ENCODE measurements around the gene RAPGEF6.

RAPGEF6 gene

GRCh38 chr5:131541762-131542161 lies 93.3 kb downstream of the RAPGEF6 start:
- DNase-seq (ENCODE audit: low read depth), result peak; percentile 49

DNA sequence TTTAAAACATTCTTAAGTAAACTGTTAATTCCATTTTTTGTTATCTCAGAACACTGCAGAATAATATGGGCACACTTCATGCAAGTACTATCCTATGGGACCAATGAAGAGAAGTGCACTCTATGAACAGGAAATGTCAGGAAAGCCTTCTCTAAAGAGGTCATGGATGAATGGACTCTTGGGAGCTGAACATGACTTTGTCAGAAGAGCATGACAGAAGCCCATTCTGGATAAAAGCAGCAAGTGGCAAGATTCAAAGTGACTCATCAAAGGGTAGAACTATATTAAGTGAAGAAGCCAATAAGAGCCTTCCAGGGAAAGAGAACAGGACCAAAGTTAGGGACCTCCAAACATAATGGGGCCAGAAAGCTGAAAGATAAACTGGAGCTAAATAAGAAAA lies 94.0 kb downstream of the RAPGEF6 start:
- no peak for DNase-seq (ENCODE audit: low read depth)

- no peak for DNase-seq (ENCODE audit: low read depth)
Observed at GRCh38 chr5:131539251-131539650, 95.8 kb downstream of the RAPGEF6 start.

GRCh38 chr5:131538177-131538593 lies 96.8 kb downstream of the RAPGEF6 start:
- peak; percentile 73 for DNase-seq (ENCODE audit: low read depth)

DNA sequence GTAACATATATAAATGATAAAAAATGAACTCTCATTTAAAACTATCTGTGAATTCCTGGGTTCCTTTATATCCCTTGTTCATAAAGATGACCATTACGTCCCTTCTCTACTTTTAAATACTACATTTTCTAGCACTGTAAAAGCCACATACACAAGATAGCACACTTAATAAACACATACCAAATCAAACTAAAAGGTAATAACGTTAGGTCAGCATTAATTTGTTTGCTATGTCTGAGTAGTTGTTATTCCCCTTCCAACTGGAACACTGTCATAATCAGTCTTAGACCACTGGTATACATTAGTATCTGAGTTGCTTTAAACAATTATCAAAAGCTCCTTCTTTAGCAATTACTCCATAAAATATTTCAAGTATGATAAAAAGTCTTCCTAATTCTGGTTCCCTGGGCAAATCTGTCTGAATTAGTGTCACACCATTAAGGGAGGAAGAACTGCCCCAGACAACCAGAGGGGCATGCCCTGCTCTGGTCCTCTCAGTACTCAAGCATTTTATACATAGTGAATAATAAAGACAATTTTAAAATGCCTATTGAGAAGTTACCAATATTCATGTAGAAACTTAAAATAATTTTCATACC lies 98.1 kb downstream of the RAPGEF6 start:
- no peak for DNase-seq (ENCODE audit: low read depth)

DNA sequence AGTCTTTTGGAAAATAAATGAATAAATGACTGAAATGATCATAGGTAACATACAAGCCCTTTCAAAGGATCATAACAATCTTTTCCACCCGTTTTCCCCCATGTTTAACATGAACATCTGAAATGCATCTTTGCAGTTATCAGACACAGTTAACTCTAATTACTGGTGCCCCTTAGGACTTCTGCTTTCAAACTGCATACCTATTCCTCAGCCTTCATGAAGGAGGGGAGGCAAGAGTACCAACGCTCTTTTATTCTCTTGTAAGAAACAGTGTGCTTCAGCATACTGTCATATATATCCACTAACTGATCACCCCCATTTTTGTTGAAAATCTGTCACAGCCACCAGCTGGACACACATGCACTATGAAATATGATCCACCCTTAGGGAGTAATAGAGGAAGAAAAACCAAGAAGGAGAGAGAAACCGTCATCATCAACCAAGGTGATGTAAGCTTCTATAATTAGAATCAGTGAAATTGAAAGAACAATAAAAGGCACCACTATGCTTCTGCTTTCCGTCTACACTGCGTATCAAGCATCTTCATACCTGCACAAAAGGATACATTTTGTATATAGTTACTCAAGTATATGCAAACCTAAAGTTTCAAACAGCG lies 98.7 kb downstream of the RAPGEF6 start:
- no peak for DNase-seq (ENCODE audit: low read depth)

DNA sequence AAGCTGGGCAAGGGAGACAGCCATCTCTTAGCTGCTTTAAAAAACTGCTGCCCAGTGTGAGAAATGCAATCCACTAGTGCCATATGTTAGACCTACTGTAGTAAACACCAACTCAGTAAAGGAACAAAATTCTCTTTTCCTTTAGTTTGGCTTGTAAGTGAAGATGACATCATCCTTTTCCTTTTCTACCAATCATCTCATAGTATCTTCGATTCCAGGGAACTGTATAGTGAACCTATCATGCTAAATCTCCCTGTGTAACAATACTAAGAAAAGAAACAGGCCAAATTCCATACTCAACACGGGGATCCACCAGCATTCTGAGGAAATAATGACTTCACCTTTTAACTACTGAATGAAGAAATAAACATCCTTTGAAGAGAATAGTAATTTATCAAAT lies 100.1 kb downstream of the RAPGEF6 start:
- no peak for DNase-seq (ENCODE audit: low read depth)

- no peak for DNase-seq (ENCODE audit: low read depth)
Observed at GRCh38 chr5:131533836-131534235, 101.2 kb downstream of the RAPGEF6 start.

DNA sequence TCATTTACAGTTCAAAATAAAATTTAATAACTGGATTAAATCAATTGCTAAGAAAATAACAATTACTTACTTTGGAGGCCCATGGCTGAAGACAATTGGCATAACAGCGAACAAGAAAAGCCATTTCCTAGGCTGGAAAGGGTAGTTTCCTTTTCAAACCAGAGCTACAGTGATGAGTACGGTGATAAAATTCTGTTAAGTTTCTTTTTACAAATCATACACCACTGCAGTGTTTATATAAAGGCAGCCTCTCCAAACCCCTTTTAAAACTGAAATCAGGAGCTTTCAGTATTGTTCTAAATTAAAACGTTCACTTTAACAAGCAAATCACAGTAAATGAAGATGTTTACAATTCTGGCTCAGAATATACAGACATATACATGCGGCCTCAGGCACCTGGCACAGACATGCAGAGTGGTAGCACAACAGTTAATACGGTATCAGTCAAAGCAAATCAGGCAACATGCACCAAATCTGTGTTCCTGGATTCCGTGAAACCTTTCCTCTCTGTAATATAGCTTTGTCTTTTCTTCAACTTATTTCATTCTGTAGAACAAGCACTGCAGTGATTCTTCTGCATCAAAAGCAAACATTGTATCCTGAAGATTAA lies 102.9 kb downstream of the RAPGEF6 start:
- DNase-seq (ENCODE audit: low read depth), result no peak

DNA sequence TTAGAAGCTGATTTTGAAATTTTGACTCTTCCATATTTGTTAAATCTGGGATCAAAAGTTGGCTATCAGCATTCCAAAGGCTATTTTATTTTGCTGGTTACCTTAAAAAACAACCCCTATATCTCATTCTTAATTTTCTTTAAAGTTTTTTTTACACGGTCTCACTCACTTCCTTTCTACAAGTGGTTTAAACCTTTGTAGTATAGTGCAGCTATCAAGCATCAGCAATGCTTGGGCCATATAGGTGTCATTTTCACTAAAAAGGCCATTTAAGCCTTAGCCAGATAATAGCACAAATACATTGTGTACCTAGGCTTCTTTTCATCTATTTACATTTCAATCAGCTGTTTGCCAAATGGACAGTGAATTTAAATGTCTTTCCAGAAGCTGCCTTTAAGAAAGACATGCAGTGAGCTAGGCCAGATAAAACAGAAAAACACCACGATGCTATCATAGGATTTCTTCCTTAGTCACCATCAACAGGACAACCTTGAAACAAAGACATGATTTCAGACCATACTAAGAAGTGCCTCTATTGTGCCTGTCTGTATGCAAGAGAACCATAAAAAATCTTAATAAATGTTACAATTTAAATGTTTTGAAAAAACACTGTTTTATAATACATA lies 104.2 kb downstream of the RAPGEF6 start:
- DNase-seq (ENCODE audit: low read depth), result no peak

DNA sequence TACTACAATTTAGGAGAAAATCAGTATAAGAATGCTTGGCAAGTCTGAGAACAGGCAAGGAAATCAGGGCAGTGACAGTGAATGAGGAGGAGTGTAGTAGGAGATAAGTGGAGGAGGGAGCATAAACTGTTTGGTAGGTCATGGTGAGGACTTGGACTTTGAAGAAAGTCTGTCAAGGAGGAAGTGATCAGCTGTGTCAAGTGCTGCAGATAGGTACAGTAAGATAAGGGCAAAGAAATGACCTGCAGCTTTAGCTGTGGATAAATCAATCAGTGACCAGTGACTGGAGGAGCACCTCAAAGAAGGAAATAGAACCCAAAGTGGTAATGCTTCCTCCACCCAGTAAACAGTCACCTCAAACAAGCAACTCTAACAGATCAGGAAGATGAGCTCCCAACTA lies 106.3 kb downstream of the RAPGEF6 start:
- DNase-seq (ENCODE audit: low read depth), result no peak

DNA sequence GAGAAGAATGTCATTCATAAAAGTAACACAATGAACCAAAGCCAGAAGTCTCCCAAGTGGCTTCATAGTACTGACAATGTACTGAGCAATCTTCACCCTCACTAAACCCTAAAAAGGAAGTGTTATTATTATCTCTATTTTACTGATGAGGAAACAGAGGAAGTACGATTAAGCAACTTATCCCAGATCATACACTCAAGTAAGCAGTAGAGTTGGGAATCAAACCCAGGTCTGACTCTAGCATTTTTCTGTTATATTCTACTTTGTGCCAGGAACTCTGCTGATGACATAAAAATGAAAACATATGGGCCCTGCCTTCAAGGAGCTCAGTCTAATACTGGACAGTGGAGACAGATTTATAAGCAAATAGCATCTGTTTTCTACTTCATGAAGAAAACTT lies 109.2 kb downstream of the RAPGEF6 start:
- DNase-seq (ENCODE audit: low read depth), result peak; percentile 66

DNA sequence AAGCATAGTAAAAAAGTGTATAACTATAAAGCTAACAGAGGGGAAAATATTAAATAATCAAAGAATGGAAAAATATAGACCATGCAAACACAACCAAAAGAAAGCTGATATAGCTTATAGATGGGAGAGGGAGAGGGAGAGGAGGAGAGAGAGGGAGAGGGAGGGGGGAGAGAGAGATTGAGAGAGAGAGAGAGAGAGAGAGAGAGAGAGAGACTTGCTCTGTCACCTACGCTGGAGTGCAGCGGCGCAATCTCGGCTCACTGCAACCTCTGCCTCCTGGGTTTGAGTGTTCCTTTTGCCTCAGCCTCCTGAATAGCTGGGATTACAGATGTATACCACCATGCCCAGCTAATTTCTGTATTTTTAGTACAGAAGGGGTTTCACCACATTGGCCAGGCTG lies 110.6 kb downstream of the RAPGEF6 start:
- no peak for DNase-seq (ENCODE audit: low read depth)

DNA sequence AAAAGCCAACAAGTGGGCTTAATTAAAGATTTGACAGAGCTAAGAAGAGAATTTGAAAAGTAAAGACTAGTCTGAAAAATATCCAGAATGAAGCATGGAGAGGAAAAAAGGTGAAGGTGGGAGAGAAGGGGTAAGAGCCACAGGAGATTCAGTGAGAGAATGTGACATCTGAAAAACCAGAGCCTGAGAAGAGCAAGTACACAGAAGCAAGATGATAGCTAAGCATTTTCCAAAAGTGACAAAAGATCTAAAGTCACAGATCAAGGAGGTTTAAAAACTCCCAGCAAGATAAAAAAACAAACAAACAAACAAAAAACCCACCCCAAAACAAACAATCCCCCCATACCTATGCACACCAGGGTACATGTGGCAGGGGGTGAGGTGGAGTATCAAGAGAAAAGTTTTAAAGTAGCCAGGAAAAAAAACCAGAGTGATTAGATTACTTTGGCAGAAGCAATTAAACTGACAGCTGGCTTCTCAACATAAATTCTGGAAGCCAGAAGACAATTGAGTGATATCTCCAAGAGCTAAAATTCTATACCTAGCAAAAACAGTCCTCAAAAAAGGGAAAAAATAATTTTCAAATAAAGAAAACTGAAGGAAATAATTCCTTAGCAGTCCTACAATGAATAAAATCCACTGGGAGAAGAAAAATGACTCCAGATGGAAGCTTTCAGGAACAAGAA lies 111.4 kb downstream of the RAPGEF6 start:
- no peak for DNase-seq (ENCODE audit: low read depth)

DNA sequence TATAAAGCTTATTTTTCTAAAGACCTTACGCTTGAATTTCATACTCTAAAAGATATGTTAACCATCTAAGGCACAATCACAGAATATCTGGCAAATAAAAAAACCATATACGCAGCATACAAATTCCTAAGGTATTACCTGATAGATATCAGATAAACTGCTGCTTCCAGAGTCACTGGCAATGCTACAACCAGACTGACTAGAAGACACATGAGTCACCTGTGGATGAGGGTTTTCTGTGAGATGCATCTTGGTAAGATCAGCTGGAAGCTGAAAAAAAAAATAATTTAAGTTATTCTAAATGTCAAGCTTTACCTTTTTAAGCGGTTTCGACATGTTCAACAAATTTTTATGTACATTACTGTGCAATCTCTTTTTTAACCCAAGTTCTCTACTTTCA lies 113.8 kb downstream of the RAPGEF6 start:
- DNase-seq (ENCODE audit: low read depth), result no peak

DNA sequence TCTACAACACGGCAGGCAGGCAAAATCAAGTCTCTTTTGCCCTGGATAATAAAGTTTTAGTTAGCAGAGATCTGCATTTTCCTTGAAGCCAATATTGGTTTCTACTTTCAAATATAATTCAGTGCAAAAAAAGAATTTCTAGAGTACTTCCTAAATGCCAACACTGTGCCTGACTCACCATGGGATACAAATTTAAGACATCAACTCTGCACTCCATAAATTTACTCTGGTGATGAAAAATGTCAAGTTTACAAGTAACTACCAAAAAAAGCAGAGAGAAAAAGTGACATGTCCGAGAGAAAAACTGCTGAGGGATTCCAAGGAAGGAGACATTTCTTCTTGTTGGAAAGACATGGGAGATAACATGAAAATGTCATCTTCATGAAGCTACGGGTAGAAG lies 119.7 kb downstream of the RAPGEF6 start:
- DNase-seq (ENCODE audit: low read depth), result no peak

DNA sequence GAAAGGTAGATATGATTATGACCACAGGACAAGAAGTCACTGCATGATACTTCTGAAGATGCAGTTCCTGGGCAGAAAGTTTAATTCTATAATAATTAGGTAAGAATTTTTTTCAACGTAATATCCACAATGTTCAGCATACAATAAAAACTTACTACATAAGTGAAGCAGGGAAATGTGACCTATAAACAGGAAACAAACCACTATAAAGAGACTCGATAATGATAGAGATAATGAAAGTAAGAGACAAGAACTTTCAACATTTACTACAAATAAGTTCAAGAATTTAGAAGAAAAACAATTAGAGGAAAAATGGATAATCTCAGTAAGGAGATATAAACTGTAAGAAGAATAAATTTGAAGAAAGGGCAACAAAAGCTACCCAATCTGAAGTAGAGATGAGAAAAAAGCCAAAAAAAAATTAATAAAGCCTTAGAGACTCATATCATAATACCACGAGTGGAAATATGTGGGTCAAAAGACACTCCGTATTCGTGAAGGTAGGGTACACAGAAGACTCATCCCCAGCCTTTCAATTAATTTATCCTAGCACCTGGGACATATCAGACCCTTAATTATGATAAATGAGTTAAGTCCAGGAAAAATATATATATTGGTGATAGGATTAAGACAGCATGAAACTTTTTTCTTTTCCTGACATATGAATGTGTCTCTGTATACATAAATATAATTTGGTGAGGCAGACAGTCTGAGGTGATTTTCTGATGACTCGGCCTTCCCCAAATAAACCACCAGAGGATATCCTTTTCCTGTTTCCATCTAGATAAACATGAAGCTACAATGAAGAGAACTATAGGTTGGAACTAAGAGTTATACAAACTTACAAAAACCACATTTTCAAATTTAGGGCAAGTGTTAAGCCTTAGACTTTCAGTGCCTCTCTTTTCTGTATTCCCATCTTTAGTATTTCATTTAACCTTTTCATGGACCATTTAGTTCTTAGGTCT lies 120.4 kb downstream of the RAPGEF6 start:
- no peak for DNase-seq (ENCODE audit: low read depth)

DNA sequence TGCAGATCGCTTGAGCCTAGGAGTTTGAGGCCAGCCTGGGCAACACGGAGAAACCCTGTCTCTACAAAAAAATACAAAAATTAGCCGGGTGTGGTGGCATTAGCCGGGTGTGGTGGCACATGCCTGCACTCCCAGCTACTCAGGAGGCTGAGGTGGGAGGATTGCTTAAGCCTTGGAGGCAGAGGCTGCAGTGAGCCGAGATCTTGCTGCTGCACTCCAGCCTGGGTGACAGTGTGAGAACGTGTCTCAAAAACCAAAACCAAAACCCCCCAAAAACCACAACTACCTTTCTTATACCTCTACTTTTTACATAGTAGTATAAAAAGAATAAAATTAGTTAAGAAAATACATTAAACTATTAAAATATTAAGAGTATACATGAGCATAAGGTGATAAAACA lies 121.2 kb downstream of the RAPGEF6 start:
- DNase-seq (ENCODE audit: low read depth), result no peak

DNA sequence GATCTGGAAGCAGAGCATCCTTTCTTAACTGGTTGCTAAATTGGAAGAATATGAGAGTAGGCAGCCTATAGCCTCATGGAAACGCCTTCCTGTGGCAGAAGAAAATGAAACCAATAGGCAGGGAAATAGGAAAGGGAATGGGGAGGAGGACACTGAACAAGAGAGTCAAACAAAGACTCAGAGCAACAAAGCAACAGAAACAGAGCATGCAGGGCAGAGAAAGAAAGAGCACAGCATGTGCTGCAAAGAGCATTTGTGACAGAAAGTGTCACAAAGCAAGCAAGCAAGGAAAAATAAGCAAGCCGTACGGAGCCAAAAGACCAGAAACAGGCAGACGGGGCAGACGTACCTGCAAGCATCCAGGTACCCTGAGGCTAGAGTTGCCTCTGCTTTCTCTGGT lies 123.1 kb downstream of the RAPGEF6 start:
- DNase-seq (ENCODE audit: low read depth), result no peak

DNA sequence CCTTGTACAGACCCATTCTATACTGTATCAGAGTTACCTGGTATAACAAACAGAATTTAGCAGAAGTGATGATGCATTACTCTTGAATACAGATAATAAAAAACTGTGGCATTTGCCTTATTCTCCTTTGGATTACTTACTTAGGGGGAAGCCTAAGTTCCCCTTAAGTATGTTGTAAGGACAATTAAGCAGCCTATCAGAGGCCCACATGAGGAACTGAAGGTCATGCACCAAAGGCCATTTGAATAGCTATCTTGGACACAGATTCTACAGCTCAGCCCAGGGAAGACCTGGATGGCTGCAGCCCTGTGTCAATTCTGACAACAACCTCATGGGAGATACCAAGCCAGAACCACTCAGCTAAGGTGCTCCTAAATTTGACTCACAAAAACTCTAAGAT lies 125.2 kb downstream of the RAPGEF6 start:
- DNase-seq (ENCODE audit: low read depth), result no peak

DNA sequence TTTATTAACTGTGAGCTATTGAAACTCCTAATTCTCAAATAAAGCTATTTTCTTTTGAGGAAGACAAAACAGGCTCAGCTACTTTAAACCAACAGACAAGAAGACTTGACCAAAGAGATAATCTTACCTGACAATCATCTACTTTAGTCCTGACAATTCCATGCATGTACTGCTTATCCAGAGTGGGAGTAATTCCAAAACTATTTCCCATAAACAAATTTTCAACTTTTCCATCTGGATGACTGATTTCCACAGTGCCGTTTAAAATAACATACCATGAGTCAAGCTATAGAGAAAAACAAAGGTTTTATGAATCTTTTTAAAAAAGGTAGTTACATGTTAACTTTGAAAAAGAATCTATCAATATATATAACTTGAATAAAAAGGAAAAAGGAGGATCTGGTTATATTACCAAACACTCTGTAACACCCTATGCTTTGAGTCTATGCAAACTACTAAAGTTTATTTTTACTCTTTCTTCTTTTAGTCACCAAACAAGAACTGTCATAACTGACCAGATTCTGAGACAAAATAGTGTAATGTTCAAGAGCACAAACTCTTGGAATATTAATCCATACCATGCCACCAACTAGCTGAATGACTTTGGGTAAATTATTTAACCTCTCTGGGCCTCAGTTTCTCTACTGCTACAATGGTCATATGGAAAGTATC lies 129.7 kb downstream of the RAPGEF6 start:
- DNase-seq (ENCODE audit: low read depth), result no peak
